Measurements from ENCODE around the gene FGFRL1. TPM values are rescaled to one million over a fixed set of nuclear protein-coding genes. Genes with fewer than 3 reads are reported as not detected.

Gene FGFRL1
- total and polyA plus RNA-seq, 2 of the 13 experiments (the other 11 are each of a cell fraction or from before 2014, with no cell fraction given) = 19.1 to 30.6 TPM

GRCh38 chr4:1010395-1011021 is 918 bp upstream of the FGFRL1 start:
- peak overlapping the region; percentile 91 for H3K4me2 ChIP-seq (ENCODE audit: low read depth, low read length)
- DNase-seq (ENCODE audit: low spot score) = no peak
- no peaks in the 10 kb centered on the region for H3K36me3 ChIP-seq (replicated peaks in 1 of 2; ENCODE audit: control insufficient read depth in 1 of 2, insufficient read depth in 2 of 2, low read length in 2 of 2)
- 0% methylated on average over 6 of the region's 36 CpGs for WGBS (ENCODE audit: low lambda C conversion rate)
- H3K9me3 ChIP-seq (ENCODE audit: low read length) = no peaks in the 10 kb centered on the region
- peaks cover 58% of the 10 kb centered on the region for H3K4me1 ChIP-seq (ENCODE audit: insufficient read depth, low read length)
- CTCF ChIA-PET (ENCODE audit: low intra/inter-chr PET ratio, low total read pairs) = no interaction called here
- peak; percentile 32 for ATAC-seq
- no peak overlapping the region for H3K27ac ChIP-seq (ENCODE audit: extremely low read length, insufficient read depth, low read length)
- no peaks in the 10 kb centered on the region for H4K20me1 ChIP-seq (ENCODE audit: insufficient read depth, low read length)
- intact Hi-C loops (cut with micrococcal nuclease; ENCODE audit: unreplicated experiment) = no loop called here
- peak overlapping the region; percentile 46 for H3K9ac ChIP-seq (ENCODE audit: insufficient read depth, low read depth, low read length)
- BruUV-seq (replicated peaks) = no TSS peak
- peaks cover 3% of the 10 kb centered on the region for H3K79me2 ChIP-seq (ENCODE audit: insufficient read depth, low read length)
- peak overlapping the region; percentile 49 to 89 (median 58); a peak in 5 of 6 replicates for H3K4me3 ChIP-seq (replicated peaks in 1 of 3; ENCODE audit: insufficient read depth in 1 of 3, low read depth in 2 of 3, low read length in 3 of 3)
- POLR2A ChIA-PET = interaction anchor here (0.7 to 1.0 kb wide), 3 partner anchors 17 to 23 kb away, joined by 3 to 8 read pairs (median 4); partner anchors contain the start of gene SLC26A1
- FAIRE-seq = no peak
- no peak overlapping the region for H2AFZ ChIP-seq (ENCODE audit: low read length)
- in situ Hi-C loops (cut with HindIII; ENCODE audit: extremely low pct_ligation_motif_present, low pct_unique_long_range_greater_than_20kb) = no loop called here
- H3K27me3 ChIP-seq (ENCODE audit: control insufficient read depth in 1 of 2, insufficient read depth in 2 of 2, low read length in 2 of 2) = peaks cover 6 to 26% of the 10 kb centered on the region in 2 experiments
- TF ChIP-seq ZC3H4 (CRISPR knock-in tag; IDR thresholded peaks at IDR 0.05; ENCODE audit: borderline replicate concordance) (no peak), EEA1 (CRISPR knock-in tag; IDR thresholded peaks at IDR 0.05; ENCODE audit: borderline replicate concordance) (0 out of 2 replicates have a peak, but pooled peaks have one; percentile 15), TFDP1 (CRISPR knock-in tag; IDR thresholded peaks at IDR 0.05; ENCODE audit: borderline replicate concordance) (peak; percentile 38; the same call in 1 of the 2 replicates), ZNF768 (CRISPR knock-in tag; IDR thresholded peaks at IDR 0.05) (peak; percentile 15; the same call in 1 of the 2 replicates), SAP130 (CRISPR knock-in tag; IDR thresholded peaks at IDR 0.05; ENCODE audit: low read depth) (peak; percentile 5; the same call in 1 of the 2 replicates), ZNF574 (CRISPR knock-in tag; IDR thresholded peaks at IDR 0.05) (0 out of 2 replicates have a peak, but pooled peaks have one; percentile 10), SPEN (CRISPR knock-in tag; IDR thresholded peaks at IDR 0.05; ENCODE audit: low read depth) (no peak; the same call in 1 of the 2 replicates), MXD3 (CRISPR knock-in tag; IDR thresholded peaks at IDR 0.05) (0 out of 2 replicates have a peak, but pooled peaks have one; percentile 17), PATZ1 (CRISPR knock-in tag; IDR thresholded peaks at IDR 0.05) (0 out of 2 replicates have a peak, but pooled peaks have one; percentile 46), BRD4 (CRISPR knock-in tag; IDR thresholded peaks at IDR 0.05) (0 out of 2 replicates have a peak, but pooled peaks have one; percentile 26), RARA (CRISPR knock-in tag; IDR thresholded peaks at IDR 0.05) (no peak), ZBTB25 (CRISPR knock-in tag; IDR thresholded peaks at IDR 0.05) (no peak), ZBTB2 (CRISPR knock-in tag; IDR thresholded peaks at IDR 0.05; ENCODE audit: low read depth) (0 out of 2 replicates have a peak, but pooled peaks have one; percentile 5)

Measured in HepG2 (cell line).